Stomach (tissue), 4 donors: ENCODE measurements around the gene DIAPH2.

Experiments used
- EP300 ChIP-seq: sonication (generic); formaldehyde crosslinking; IDR thresholded peaks from one replicate; pipeline ENCODE4 v1.6.1; 2017; ENCODE audit warnings: antibody characterized with exemption
- TF ChIP-seq, protein P1 (sequence below), 7 experiments: fragments of 450-650 bp in 4 of 7; fragments of 200-600 bp in 3 of 7; sonication (generic) in 3 of 7; IDR thresholded peaks; one replicate each; pipeline ENCODE4 v1.5.1; 2016 to 2019; ENCODE audit warnings: antibody characterized with exemption in 7 of 7, control low read depth in 2 of 7, mild to moderate bottlenecking in 1 of 7

DNA sequence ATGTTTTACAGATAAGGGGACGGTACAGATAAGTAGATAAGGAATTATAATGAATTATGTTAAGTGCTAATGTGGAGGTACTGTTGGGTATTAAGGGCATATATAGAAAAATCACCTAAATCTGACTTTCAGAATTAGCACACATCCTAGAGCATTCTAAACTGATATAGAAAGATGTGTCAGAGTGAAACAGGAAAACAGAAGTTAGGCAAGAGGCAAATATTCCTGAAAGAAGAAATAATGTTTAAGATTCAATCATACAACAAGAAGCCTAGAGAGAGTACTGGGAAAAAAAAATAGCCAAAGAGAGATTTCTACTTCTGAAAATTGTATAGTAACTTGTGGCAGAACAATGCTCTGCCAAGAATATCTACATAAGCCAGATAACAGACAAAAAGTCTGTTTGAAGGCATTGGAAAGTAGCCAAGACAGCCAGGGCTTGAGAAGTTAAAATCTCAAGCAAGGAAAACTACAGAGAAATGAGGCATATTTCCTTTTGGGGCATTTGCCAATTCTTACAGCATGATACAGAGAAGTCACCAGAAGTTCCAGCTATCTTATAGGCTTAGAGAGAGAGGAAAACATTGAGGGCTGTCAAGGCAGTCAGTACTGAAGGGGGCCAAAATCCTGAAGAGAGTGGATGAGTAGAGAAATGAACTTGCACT is 845.0 kb downstream of the DIAPH2 start:
- TF ChIP-seq, protein P1, sequence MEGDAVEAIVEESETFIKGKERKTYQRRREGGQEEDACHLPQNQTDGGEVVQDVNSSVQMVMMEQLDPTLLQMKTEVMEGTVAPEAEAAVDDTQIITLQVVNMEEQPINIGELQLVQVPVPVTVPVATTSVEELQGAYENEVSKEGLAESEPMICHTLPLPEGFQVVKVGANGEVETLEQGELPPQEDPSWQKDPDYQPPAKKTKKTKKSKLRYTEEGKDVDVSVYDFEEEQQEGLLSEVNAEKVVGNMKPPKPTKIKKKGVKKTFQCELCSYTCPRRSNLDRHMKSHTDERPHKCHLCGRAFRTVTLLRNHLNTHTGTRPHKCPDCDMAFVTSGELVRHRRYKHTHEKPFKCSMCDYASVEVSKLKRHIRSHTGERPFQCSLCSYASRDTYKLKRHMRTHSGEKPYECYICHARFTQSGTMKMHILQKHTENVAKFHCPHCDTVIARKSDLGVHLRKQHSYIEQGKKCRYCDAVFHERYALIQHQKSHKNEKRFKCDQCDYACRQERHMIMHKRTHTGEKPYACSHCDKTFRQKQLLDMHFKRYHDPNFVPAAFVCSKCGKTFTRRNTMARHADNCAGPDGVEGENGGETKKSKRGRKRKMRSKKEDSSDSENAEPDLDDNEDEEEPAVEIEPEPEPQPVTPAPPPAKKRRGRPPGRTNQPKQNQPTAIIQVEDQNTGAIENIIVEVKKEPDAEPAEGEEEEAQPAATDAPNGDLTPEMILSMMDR (IDR thresholded peaks at IDR 0.05), result no peak
- no peak for TF ChIP-seq EP300
